MM.1S (cell line): ENCODE results near the gene VMP1.

Experiments used
- DNase-seq: peaks from one replicate; pipeline ENCODE4 v3.0.0-alpha.2; 2015
- H2AFZ ChIP-seq: fragments of 300-600 bp; sonication (generic); 2 replicates; pipeline ENCODE4 v1.6.0; 2016; ENCODE audit warnings: antibody characterized with exemption, low read length
- H3F3A ChIP-seq: fragments of 300-600 bp; sonication (generic); 2 replicates; pipeline ENCODE4 v1.6.1; 2016; ENCODE audit warnings: mild to moderate bottlenecking, antibody characterized with exemption, low read length, moderate library complexity, mixed read lengths; ENCODE audit not compliant: insufficient read depth
- H3K27ac ChIP-seq: fragments of 300-600 bp; sonication (generic); 2 replicates; pipeline ENCODE4 v1.5.1; 2016; ENCODE audit warnings: mild to moderate bottlenecking, low read length
- H3K27me3 ChIP-seq: fragments of 300-600 bp; sonication (generic); replicated peaks from 2 replicates; pipeline ENCODE4 v1.6.0; 2016; ENCODE audit warnings: low read length; ENCODE audit not compliant: insufficient read depth
- H3K36me3 ChIP-seq: fragments of 300-600 bp; sonication (generic); replicated peaks from 2 replicates; pipeline ENCODE4 v1.6.1; 2016; ENCODE audit warnings: mild to moderate bottlenecking, low read length, mixed read lengths; ENCODE audit not compliant: insufficient read depth
- H3K4me1 ChIP-seq: fragments of 300-600 bp; sonication (generic); 2 replicates; pipeline ENCODE4 v1.6.1; 2016; ENCODE audit warnings: low read length, mixed read lengths
- H3K4me2 ChIP-seq: fragments of 300-600 bp; sonication (generic); 2 replicates; pipeline ENCODE4 v1.6.0; 2016; ENCODE audit warnings: low read depth, low read length
- H3K4me3 ChIP-seq: fragments of 300-600 bp; sonication (generic); 2 replicates; pipeline ENCODE4 v1.5.1; 2016; ENCODE audit warnings: low read length, mixed read lengths
- H3K79me2 ChIP-seq: fragments of 300-600 bp; sonication (generic); 2 replicates; pipeline ENCODE4 v1.6.1; 2016; ENCODE audit warnings: mixed run types, low read length, mixed read lengths
- H3K9ac ChIP-seq: fragments of 300-600 bp; sonication (generic); 2 replicates; pipeline ENCODE4 v1.6.1; 2016; ENCODE audit warnings: low read length, mixed read lengths
- H3K9me2 ChIP-seq: fragments of 300-600 bp; sonication (generic); replicated peaks from 2 replicates; pipeline ENCODE4 v1.6.1; 2016; ENCODE audit warnings: mild to moderate bottlenecking, low read length, mixed read lengths; ENCODE audit not compliant: insufficient read depth
- H3K9me3 ChIP-seq: fragments of 300-600 bp; sonication (generic); replicated peaks from 2 replicates; pipeline ENCODE4 v1.6.1; 2016; ENCODE audit warnings: mild to moderate bottlenecking, low read length, mixed read lengths; ENCODE audit not compliant: insufficient read depth
- H4K20me1 ChIP-seq: fragments of 300-600 bp; sonication (generic); 2 replicates; pipeline ENCODE4 v1.6.1; 2016; ENCODE audit warnings: mild to moderate bottlenecking, low read length, moderate library complexity, mixed read lengths; ENCODE audit not compliant: insufficient read depth
- CTCF ChIP-seq: fragments of 300-600 bp; sonication (generic); IDR thresholded peaks from 2 replicates; pipeline ENCODE4 v1.5.1; 2016; ENCODE audit warnings: antibody characterized with exemption, low read length, mixed read lengths
- EZH2 ChIP-seq: fragments of 300-600 bp; sonication (generic); optimal IDR thresholded peaks from 2 replicates; pipeline ENCODE3; 2017; ENCODE audit warnings: low read depth, mild to moderate bottlenecking, antibody characterized with exemption, low read length, mixed read lengths
- EZH2phosphoT487 ChIP-seq: fragments of 300-600 bp; sonication (generic); IDR thresholded peaks from 2 replicates; pipeline ENCODE4 v1.6.1; 2018; ENCODE audit warnings: antibody characterized with exemption, low read length

Gene VMP1

GRCh38 chr17:59837308-59838051 is 130.0 kb downstream of the VMP1 start:
- Histone ChIP-seq H3K9me3 (no peaks in the 10 kb centered on the region), H3K4me3 (no peak overlapping the region), H3K36me3 (no peaks in the 10 kb centered on the region), H3K4me2 (no peak overlapping the region), H3K9ac (no peak overlapping the region), H3K27me3 (no peaks in the 10 kb centered on the region), H4K20me1 (no peaks in the 10 kb centered on the region), H3K9me2 (no peaks in the 10 kb centered on the region), H3K4me1 (peaks cover 24% of the 10 kb centered on the region), H3F3A (peaks cover 6% of the 10 kb centered on the region), H3K79me2 (no peaks in the 10 kb centered on the region), H2AFZ (no peak overlapping the region), H3K27ac (no peak overlapping the region)
- TF ChIP-seq CTCF = no peak
- TF ChIP-seq EZH2phosphoT487 = no peak
- no peak for TF ChIP-seq EZH2
- DNase-seq = no peak

GRCh38 chr17:59838052-59838916 is 130.8 kb downstream of the VMP1 start:
- Histone ChIP-seq H3F3A (no peaks in the 10 kb centered on the region), H3K4me1 (peaks cover 18% of the 10 kb centered on the region), H3K4me2 (no peak overlapping the region), H3K9me2 (no peaks in the 10 kb centered on the region), H3K9me3 (no peaks in the 10 kb centered on the region), H4K20me1 (no peaks in the 10 kb centered on the region), H3K27ac (no peak overlapping the region), H3K9ac (no peak overlapping the region), H3K36me3 (no peaks in the 10 kb centered on the region), H3K27me3 (no peaks in the 10 kb centered on the region), H3K4me3 (no peak overlapping the region; the same call in 1 of the 2 replicates), H3K79me2 (no peaks in the 10 kb centered on the region), H2AFZ (no peak overlapping the region)
- no peak for DNase-seq
- TF ChIP-seq EZH2 (no peak), EZH2phosphoT487 (no peak), CTCF (no peak)

GRCh38 chr17:59839651-59840328 is 132.3 kb downstream of the VMP1 start:
- Histone ChIP-seq H3K79me2 (no peaks in the 10 kb centered on the region), H4K20me1 (no peaks in the 10 kb centered on the region), H3K27ac (no peak overlapping the region), H3K27me3 (no peaks in the 10 kb centered on the region), H3K4me1 (peaks cover 17% of the 10 kb centered on the region), H3F3A (peaks cover 5% of the 10 kb centered on the region), H2AFZ (no peak overlapping the region), H3K36me3 (no peaks in the 10 kb centered on the region), H3K4me2 (no peak overlapping the region), H3K9ac (no peak overlapping the region), H3K4me3 (no peak overlapping the region), H3K9me2 (no peaks in the 10 kb centered on the region), H3K9me3 (no peaks in the 10 kb centered on the region)
- DNase-seq = no peak
- TF ChIP-seq CTCF (no peak), EZH2phosphoT487 (no peak), EZH2 (no peak)
